ENCODE measurements around the gene TSPAN8.
"Not testable (repeated sequence)": the region's sequence is repeated elsewhere in the genome, so short reads cannot be mapped to it uniquely, and the experiment has no call there.

The TSPAN8 gene

DNA sequence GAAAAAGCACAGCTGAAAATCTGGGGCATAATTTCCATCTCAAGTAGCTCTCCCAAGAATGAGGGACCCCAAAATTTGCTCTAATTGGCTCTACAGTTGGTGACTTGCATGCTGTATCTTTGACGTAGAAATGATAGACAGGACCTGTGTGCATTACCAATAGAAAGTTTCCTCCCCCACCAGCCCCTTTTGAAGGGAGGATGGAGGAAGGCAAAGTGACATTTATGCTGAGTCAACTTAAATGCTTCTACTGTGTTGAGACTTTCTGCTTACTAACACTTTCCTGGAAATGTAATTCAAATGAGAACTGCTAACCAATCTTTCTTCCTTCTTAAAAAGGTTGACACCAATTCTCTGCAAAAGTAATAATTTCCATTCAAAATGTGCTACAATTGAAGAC lies 31.9 kb downstream of the TSPAN8 start:
- DNase-seq (ENCODE audit: low spot score): no peak

DNA sequence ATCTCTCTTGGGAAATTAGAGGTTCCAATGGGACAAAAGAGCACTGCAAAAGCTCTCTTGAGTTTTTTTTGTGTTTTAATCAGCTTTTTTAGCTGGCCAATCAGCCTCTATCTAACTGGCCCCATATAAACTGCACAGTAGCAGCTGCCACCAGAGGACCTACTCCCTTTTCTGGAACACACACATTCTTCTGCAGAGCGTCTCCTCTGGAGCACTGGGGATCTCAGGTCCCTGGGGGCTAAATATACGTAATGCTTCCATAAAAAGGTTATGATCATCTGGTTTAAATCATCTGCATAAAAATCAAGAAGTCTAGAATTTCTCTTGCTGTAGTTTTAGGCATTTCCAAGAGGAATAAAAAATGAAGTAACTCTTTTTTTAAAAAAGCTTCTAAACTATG lies 32.3 kb downstream of the TSPAN8 start:
- DNase-seq (ENCODE audit: low spot score): no peak

DNA sequence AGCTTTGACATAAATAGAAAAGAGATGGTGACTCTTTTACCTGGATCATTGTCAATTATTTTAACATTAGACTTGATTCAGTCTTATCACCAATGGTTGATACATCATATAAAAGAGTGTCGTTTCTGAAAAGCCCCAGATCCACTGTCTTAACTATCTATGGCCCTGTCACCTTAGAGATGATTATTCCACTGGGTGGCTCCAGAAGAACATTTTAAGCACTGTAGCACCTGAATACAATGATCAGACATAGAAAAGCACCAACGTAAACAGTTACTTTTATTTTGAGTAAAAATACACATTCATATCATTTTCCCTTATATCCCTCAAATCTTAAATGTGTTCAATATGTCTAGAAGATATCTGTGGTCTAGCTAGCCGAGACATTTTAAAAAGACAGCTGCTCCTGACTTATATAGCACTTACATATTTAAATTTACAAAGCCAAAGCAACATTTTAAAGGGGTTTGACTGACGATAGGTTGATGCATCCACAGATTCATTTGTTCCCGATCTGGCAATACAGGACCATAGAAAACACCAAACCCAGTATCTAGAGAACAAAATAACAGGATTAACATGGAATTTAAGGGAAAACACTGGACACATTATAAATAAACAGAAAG lies 32.9 kb downstream of the TSPAN8 start:
- DNase-seq (ENCODE audit: low spot score): no peak

DNA sequence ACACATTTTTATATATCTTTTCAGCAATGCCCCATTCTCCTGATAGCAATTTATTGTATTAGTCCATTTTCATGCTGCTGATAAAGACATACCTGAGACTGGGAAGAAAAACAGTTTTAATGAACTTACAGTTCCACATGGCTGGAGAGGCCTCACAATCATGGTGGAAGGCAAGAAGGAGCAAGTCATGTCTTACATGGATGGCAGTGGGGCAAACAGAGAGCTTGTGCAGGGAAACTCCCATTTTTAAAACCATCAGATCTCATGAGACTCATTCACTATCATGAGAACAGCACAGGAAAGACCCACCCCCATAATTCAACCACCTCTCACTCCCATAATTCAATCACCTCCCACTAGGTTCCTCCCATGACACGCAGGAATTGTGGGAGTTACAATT lies 44.7 kb downstream of the TSPAN8 start:
- not testable (repeated sequence) for DNase-seq (ENCODE audit: low spot score)

DNA sequence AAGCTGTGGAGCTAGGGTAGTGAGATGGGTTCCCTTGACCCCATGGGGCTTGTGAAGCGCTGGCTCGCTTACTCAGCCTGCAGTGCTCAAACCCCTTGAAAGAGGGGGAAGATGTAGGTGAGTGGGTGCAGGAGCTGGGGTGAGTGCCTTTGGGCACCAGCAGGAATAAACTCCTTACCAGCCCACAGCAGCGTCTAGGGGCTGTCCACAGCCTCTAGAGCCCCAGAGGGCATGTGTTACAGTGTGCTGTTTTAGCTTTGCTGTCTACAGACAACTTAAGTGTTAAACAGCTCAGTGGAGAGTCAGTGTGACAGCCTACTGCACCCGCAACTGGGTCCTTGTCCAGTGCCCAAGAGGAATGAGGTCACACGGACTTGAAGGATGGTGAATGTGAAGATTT lies 48.0 kb downstream of the TSPAN8 start:
- DNase-seq (ENCODE audit: low spot score): no peak

DNA sequence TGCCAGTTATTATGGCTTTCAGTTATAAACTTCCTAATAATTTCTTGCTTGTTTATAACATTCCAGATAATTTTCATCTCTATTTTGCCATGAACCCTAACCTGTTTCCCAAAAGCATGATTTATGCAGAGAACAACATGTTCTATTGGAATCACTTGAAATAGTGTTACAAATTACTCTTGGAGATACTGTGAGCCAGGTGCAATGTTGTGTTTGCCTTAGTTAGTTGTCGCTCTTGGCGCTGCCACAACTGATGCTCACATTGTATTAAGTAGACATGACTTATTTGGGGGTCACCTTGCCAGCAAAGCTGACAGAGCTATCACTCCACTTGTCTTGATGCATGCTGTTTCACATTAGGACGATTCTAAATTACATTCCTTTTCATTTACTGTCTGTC lies 49.4 kb downstream of the TSPAN8 start:
- DNase-seq (ENCODE audit: low spot score): no peak

DNA sequence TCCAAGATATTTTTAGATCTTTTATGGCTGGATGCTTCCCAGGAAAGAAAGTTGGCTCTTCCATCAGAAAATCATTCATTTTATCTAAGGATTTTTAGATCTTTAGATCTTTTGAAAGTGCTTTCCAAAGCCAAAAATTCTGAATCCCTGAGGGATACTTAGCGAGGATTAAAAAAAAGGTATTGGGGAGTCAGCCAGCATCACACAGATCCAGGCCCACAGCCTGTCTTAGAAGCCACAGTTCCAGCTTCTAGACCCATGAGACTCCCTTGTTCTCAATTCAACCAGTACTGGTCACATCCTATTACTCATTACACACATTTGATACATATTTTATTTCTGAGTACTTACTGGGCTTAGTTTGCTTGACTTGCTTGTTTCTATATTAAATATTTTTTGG lies 49.9 kb downstream of the TSPAN8 start:
- no peak for DNase-seq (ENCODE audit: low spot score)

DNA sequence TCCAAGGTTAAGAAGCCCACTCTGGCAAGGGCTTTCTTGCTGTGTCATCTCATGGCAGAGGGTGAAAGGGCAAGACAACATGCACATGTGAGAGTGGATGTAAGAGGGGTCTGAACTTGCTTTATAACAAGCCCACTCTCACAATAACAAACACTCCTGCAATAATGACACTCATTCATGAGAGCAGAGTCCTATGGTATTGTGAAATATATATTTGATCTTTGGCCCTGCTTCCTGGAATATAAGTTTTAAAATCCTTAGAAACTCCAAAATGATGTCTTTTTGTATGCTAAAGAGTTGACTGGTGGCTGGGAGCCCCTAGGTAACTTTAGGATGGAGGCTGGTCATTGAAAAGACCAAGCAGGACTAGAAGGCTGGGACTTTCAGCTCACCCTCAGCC lies 51.8 kb downstream of the TSPAN8 start:
- no peak for DNase-seq (ENCODE audit: low spot score)

DNA sequence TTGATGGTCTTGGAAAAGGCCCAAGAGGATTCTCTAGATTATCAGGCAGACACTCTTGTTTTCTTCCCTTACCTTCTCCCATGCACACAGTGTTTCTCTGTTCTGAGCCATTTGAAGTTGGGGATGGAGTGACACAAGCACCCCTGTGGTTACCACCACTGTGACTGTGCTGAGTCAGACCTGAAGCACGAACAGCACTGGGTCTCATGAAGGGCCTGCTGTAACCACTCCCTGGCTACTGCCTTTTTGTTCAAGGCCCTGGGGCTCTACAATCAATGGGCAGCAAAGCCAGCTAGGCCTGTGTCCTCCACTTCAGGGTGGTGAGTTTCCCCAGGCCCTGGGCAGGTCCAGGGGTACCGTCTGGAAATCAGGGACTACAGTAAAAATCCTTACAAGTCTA lies 65.5 kb downstream of the TSPAN8 start:
- DNase-seq (ENCODE audit: low spot score): no peak

DNA sequence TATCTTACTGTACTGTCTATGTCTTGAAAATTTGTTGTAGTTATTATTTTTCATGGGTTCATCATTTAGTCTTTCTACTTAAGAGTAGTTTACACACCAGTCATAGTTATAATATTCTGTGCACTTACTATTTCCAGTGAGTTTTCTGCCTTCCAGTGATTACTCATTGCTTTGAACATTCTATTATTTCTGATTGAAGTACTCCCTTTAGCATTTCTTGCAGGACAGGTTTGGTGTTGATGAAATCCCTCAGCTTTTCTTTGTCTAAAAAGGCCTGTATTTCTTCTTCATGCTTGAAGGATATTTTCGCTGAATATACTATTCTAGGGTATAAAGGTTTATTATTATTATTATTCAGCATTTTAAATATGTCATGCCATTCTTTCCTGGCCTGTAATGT lies 66.8 kb downstream of the TSPAN8 start:
- DNase-seq (ENCODE audit: low spot score): no peak

DNA sequence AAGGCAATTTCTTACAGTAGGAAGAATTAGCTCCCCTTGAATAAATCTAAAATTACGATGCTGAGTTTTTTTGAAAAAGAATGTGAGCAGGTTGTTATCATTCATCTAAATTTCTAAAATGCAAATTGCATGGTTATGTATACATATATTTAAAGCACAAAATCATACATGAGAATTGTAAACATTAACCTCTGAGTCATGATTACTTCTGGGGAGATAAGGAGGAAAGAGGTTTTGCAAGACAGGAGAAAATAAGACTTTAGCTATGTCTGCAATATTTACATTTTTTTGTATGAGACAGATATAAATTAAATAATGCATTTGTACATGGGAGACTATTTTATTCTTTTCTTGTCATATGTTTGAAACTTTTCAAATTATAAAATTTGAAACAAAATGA lies 72.2 kb downstream of the TSPAN8 start:
- no peak for DNase-seq (ENCODE audit: low spot score)

DNA sequence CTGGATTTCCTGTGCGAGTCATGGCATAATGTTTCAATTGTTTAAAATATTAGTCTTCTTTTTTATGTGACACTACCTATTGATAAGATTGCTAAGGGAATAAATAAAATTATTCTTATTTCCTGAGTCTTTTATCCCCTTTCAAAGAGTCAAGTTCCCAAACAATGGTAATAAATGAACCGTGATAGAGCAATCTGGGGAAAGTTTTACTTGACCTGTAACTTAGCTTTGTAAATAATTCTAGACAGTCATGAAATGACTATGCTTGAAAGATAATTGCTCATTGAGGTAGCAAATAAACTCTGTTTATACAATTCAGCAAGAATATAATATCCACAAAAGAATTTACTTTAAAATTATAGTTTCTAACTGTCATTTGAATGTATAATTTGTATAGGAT lies 82.1 kb downstream of the TSPAN8 start:
- DNase-seq (ENCODE audit: low spot score): no peak
